Loucy (cell line): Measurements from ENCODE around the gene LYPD1.

Source experiments
- CTCF ChIP-seq: fragments of 200-600 bp; sonication (generic); conservative IDR thresholded peaks from 2 replicates; pipeline ENCODE4 v1.5.1; 2014; ENCODE audit warnings: mild to moderate bottlenecking, antibody characterized with exemption, low read length
- EZH2phosphoT487 ChIP-seq: fragments of 200-600 bp; IDR thresholded peaks from 2 replicates; pipeline ENCODE4 v1.6.1; 2018; ENCODE audit warnings: antibody characterized with exemption, mild to moderate bottlenecking, moderate library complexity, borderline replicate concordance

GRCh38 chr2:132617989-132618388, 52.0 kb downstream of the LYPD1 start:
- no peak for TF ChIP-seq CTCF
- TF ChIP-seq EZH2phosphoT487, result no peak
